WTC11 (cell line): ENCODE results near the gene UPK3A. TPM values are rescaled to one million over a fixed set of nuclear protein-coding genes. Genes with fewer than 3 reads are reported as not detected.

ENCODE experiments used
- ATAC-seq: fragments of 200-7000 bp; cut with Tn5 transposase; 2 replicates; pipeline ENCODE4 v1.10.0; 2021; ENCODE audit warnings: mild to moderate bottlenecking, moderate library complexity
- CTCF ChIA-PET: fragments of 300-600 bp; sonication (Branson Sonifier 250); formaldehyde crosslinking; loops from one replicate; lab custom pipeline; 2021; ENCODE audit warnings: antibody characterized with exemption; lab: Charles Lee
- POLR2A ChIA-PET: fragments of 350-600 bp; sonication (Branson Sonifier 250); formaldehyde crosslinking; loops from one replicate; lab custom pipeline; 2021; ENCODE audit warnings: antibody characterized with exemption; lab: Charles Lee
- DNase-seq: peaks from one replicate; pipeline ENCODE4 v3.0.0; 2021; ENCODE audit warnings: low spot score
- H3K27ac Mint-ChIP-seq: 2 replicates; pipeline ENCODE4 v1.8.0; 2021; ENCODE audit warnings: mixed read lengths
- H3K27me3 Mint-ChIP-seq: 2 replicates; pipeline ENCODE4 v1.8.0; 2021; ENCODE audit warnings: low read depth, mild to moderate bottlenecking, moderate library complexity, mixed read lengths
- H3K36me3 Mint-ChIP-seq: 2 replicates; pipeline ENCODE4 v1.8.0; 2021; ENCODE audit warnings: mixed read lengths
- H3K4me1 Mint-ChIP-seq: 2 replicates; pipeline ENCODE4 v1.8.0; 2022; ENCODE audit warnings: mixed read lengths
- H3K4me3 Mint-ChIP-seq: 2 replicates; pipeline ENCODE4 v1.8.0; 2021; ENCODE audit warnings: mild to moderate bottlenecking, moderate library complexity, mixed read lengths
- H3K9me3 Mint-ChIP-seq: 2 replicates; pipeline ENCODE4 v1.8.0; 2021; ENCODE audit warnings: mixed read lengths
- ATF1 ChIP-seq: sonication (generic); formaldehyde crosslinking; IDR thresholded peaks from 2 replicates; pipeline ENCODE4 v1.8.1; 2023; ENCODE audit warnings: mild to moderate bottlenecking, moderate library complexity, missing genetic modification reagents
- ATF2 ChIP-seq: sonication (generic); formaldehyde crosslinking; IDR thresholded peaks from 2 replicates; pipeline ENCODE4 v1.8.1; 2022; ENCODE audit warnings: low read depth, missing genetic modification reagents, borderline replicate concordance
- CBFB ChIP-seq: sonication (generic); formaldehyde crosslinking; IDR thresholded peaks from 2 replicates; pipeline ENCODE4 v1.8.1; 2022; ENCODE audit warnings: mild to moderate bottlenecking, low read depth, missing genetic modification reagents
- ELF4 ChIP-seq: sonication (generic); formaldehyde crosslinking; IDR thresholded peaks from 2 replicates; pipeline ENCODE4 v1.8.1; 2022; ENCODE audit warnings: low read depth, mild to moderate bottlenecking, moderate library complexity, missing genetic modification reagents
- ETV6 ChIP-seq: sonication (generic); formaldehyde crosslinking; IDR thresholded peaks from 2 replicates; pipeline ENCODE4 v1.8.1; 2022; ENCODE audit warnings: mild to moderate bottlenecking, missing genetic modification reagents
- FOXK1 ChIP-seq: sonication (generic); formaldehyde crosslinking; IDR thresholded peaks from 2 replicates; pipeline ENCODE4 v1.8.0; 2022; ENCODE audit warnings: mild to moderate bottlenecking, moderate library complexity, missing genetic modification reagents
- GRHL2 ChIP-seq: fragments of 250-450 bp; sonication (Bioruptor Pico); IDR thresholded peaks from 2 replicates; pipeline ENCODE4 v1.8.0; 2022; ENCODE audit warnings: mild to moderate bottlenecking, moderate library complexity; ENCODE audit not compliant: insufficient replicate concordance, severe bottlenecking
- HMGA2 ChIP-seq: fragments of 250-450 bp; sonication (Bioruptor Pico); IDR thresholded peaks from 2 replicates; pipeline ENCODE4 v1.4.0; 2021; ENCODE audit warnings: mild to moderate bottlenecking, moderate library complexity
- IRF2 ChIP-seq: sonication (generic); formaldehyde crosslinking; IDR thresholded peaks from 2 replicates; pipeline ENCODE4 v1.8.0; 2022; ENCODE audit warnings: low read depth, missing genetic modification reagents, borderline replicate concordance
- JUN ChIP-seq: sonication (generic); formaldehyde crosslinking; IDR thresholded peaks from 2 replicates; pipeline ENCODE4 v1.8.0; 2023; ENCODE audit warnings: mild to moderate bottlenecking, missing genetic modification reagents
- NR3C1 ChIP-seq: sonication (generic); formaldehyde crosslinking; conservative IDR thresholded peaks from 2 replicates; pipeline ENCODE4 v1.8.1; 2023; ENCODE audit warnings: low read depth, mild to moderate bottlenecking, missing genetic modification reagents
- OVOL2 ChIP-seq: fragments of 250-450 bp; sonication (Bioruptor Pico); IDR thresholded peaks from 2 replicates; pipeline ENCODE4 v1.9.0; 2021; ENCODE audit warnings: mild to moderate bottlenecking, borderline replicate concordance
- RELA ChIP-seq: sonication (generic); formaldehyde crosslinking; IDR thresholded peaks from 2 replicates; pipeline ENCODE4 v1.8.1; 2022; ENCODE audit warnings: missing genetic modification reagents, mild to moderate bottlenecking, borderline replicate concordance
- RORB ChIP-seq: fragments of 250-450 bp; sonication (Bioruptor Pico); IDR thresholded peaks from 2 replicates; pipeline ENCODE4 v1.9.0; 2021; ENCODE audit warnings: mild to moderate bottlenecking
- SP1 ChIP-seq: sonication (generic); formaldehyde crosslinking; conservative IDR thresholded peaks from 2 replicates; pipeline ENCODE4 v1.8.1; 2022; ENCODE audit warnings: missing genetic modification reagents
- TEAD4 ChIP-seq: sonication (generic); formaldehyde crosslinking; IDR thresholded peaks from 2 replicates; pipeline ENCODE4 v1.8.0; 2022; ENCODE audit warnings: mild to moderate bottlenecking, missing genetic modification reagents
- TP53 ChIP-seq: sonication (generic); formaldehyde crosslinking; IDR thresholded peaks from 2 replicates; pipeline ENCODE4 v1.8.1; 2023; ENCODE audit warnings: mild to moderate bottlenecking, missing genetic modification reagents
- USF2 ChIP-seq: sonication (generic); formaldehyde crosslinking; IDR thresholded peaks from 2 replicates; pipeline ENCODE4 v1.8.1; 2023; ENCODE audit warnings: mild to moderate bottlenecking, missing genetic modification reagents, moderate library complexity
- ZBTB43 ChIP-seq: sonication (generic); formaldehyde crosslinking; IDR thresholded peaks from 2 replicates; pipeline ENCODE4 v1.8.1; 2023; ENCODE audit warnings: mild to moderate bottlenecking, missing genetic modification reagents
- ZMAT4 ChIP-seq: fragments of 250-450 bp; sonication (Bioruptor Pico); IDR thresholded peaks from 2 replicates; pipeline ENCODE4 v1.9.0; 2021; ENCODE audit warnings: mild to moderate bottlenecking
- ZNF232 ChIP-seq: sonication (generic); formaldehyde crosslinking; IDR thresholded peaks from 2 replicates; pipeline ENCODE4 v1.8.0; 2022; ENCODE audit warnings: mild to moderate bottlenecking, missing genetic modification reagents
- ZNF317 ChIP-seq: sonication (generic); formaldehyde crosslinking; IDR thresholded peaks from 2 replicates; pipeline ENCODE4 v1.8.1; 2023; ENCODE audit warnings: low read depth, mild to moderate bottlenecking, moderate library complexity, missing genetic modification reagents, borderline replicate concordance
- ZSCAN18 ChIP-seq: fragments of 250-450 bp; sonication (Bioruptor Pico); IDR thresholded peaks from 2 replicates; pipeline ENCODE4 v2.1.2; 2022; ENCODE audit warnings: mild to moderate bottlenecking, moderate library complexity
- total RNA-seq: library from RNA; stranded (reverse); gene quantifications from 3 replicates; pipeline ENCODE4 v1.2.3, GENCODE V29; 2021
- TF ChIP-seq, protein P1 (sequence below): sonication (generic); formaldehyde crosslinking; IDR thresholded peaks from 2 replicates; pipeline ENCODE4 v1.8.1; 2023; ENCODE audit warnings: mild to moderate bottlenecking, moderate library complexity, missing genetic modification reagents
- TF ChIP-seq, protein P2 (sequence below): fragments of 250-450 bp; sonication (Bioruptor Pico); conservative IDR thresholded peaks from 2 replicates; pipeline ENCODE4 v1.9.0; 2021; ENCODE audit warnings: mild to moderate bottlenecking

UPK3A gene
- total RNA-seq, 1 experiment from 2014 or later, result 0.37 TPM

DNA sequence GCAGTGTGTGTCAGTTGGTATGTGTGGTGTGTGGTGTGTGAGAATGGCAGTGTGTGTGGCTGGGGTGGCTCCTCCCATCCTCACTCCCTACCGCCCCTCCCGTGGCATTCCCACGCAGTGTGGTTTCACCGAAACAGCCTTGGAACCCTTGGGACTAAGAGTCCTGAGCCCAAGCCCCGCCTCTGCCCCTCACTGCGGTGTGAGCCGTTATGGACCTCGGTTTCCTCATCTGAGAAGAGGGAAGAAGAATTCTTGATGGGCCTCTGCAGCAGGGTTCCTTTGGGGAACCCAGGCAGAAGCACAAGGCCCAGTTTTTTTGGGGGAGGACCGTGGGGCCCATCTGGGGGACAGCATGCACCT, 7.2 kb downstream of the UPK3A start:
- no peaks in the 10 kb centered on the region for H3K36me3 Mint-ChIP-seq
- H3K27ac Mint-ChIP-seq, result no peak overlapping the region
- TF ChIP-seq ELF4 (CRISPR knock-in tag) (no peak), ZMAT4 (CRISPR knock-in tag) (no peak), ZSCAN18 (CRISPR knock-in tag) (no peak), USF2 (CRISPR knock-in tag) (no peak), CBFB (CRISPR knock-in tag) (no peak), TP53 (no peak), NR3C1 (CRISPR knock-in tag) (no peak), OVOL2 (CRISPR knock-in tag) (no peak), IRF2 (CRISPR knock-in tag) (no peak), SP1 (CRISPR knock-in tag) (no peak), ZNF317 (CRISPR knock-in tag) (no peak)
- H3K4me1 Mint-ChIP-seq, result no peaks in the 10 kb centered on the region
- DNase-seq (no peak), ATAC-seq (no peak)
- peaks cover 2% of the 10 kb centered on the region; the same call in 1 of the 2 replicates for H3K27me3 Mint-ChIP-seq
- ChIA-PET CTCF (no interaction called here), POLR2A (no interaction called here)
- no peak overlapping the region for H3K4me3 Mint-ChIP-seq
- H3K9me3 Mint-ChIP-seq, result no peaks in the 10 kb centered on the region

- Mint-ChIP-seq H3K9me3 (no peaks in the 10 kb centered on the region), H3K27ac (no peak overlapping the region), H3K4me3 (no peak overlapping the region), H3K4me1 (no peaks in the 10 kb centered on the region), H3K36me3 (no peaks in the 10 kb centered on the region), H3K27me3 (no peaks in the 10 kb centered on the region; the same call in 1 of the 2 replicates)
- no peak for DNase-seq
- TF ChIP-seq RELA (CRISPR knock-in tag) (no peak), ZNF232 (CRISPR knock-in tag) (no peak), HMGA2 (CRISPR knock-in tag) (no peak), RORB (no peak), CBFB (CRISPR knock-in tag) (no peak), ETV6 (CRISPR knock-in tag) (no peak), TEAD4 (no peak), JUN (no peak)
- TF ChIP-seq, protein P1, sequence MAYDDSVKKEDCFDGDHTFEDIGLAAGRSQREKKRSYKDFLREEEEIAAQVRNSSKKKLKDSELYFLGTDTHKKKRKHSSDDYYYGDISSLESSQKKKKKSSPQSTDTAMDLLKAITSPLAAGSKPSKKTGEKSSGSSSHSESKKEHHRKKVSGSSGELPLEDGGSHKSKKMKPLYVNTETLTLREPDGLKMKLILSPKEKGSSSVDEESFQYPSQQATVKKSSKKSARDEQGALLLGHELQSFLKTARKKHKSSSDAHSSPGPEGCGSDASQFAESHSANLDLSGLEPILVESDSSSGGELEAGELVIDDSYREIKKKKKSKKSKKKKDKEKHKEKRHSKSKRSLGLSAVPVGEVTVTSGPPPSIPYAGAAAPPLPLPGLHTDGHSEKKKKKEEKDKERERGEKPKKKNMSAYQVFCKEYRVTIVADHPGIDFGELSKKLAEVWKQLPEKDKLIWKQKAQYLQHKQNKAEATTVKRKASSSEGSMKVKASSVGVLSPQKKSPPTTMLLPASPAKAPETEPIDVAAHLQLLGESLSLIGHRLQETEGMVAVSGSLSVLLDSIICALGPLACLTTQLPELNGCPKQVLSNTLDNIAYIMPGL, result no peak
- ChIA-PET CTCF (no interaction called here), POLR2A (no interaction called here)
- no peak for ATAC-seq
Observed at GRCh38 chr22:45292731-45293442, 8.1 kb downstream of the UPK3A start.

- ChIA-PET CTCF (no interaction called here), POLR2A (no interaction called here)
- Mint-ChIP-seq H3K27me3 (no peaks in the 10 kb centered on the region; the same call in 1 of the 2 replicates), H3K9me3 (no peaks in the 10 kb centered on the region), H3K4me3 (no peak overlapping the region), H3K27ac (no peak overlapping the region), H3K4me1 (peaks cover 9% of the 10 kb centered on the region), H3K36me3 (no peaks in the 10 kb centered on the region)
- DNase-seq (no peak), ATAC-seq (no peak)
- TF ChIP-seq FOXK1 (CRISPR knock-in tag), result no peak
- no peak for TF ChIP-seq GRHL2
- no peak for TF ChIP-seq ATF1 (CRISPR knock-in tag)
- no peak for TF ChIP-seq ATF2 (CRISPR knock-in tag)
- TF ChIP-seq, protein P2, sequence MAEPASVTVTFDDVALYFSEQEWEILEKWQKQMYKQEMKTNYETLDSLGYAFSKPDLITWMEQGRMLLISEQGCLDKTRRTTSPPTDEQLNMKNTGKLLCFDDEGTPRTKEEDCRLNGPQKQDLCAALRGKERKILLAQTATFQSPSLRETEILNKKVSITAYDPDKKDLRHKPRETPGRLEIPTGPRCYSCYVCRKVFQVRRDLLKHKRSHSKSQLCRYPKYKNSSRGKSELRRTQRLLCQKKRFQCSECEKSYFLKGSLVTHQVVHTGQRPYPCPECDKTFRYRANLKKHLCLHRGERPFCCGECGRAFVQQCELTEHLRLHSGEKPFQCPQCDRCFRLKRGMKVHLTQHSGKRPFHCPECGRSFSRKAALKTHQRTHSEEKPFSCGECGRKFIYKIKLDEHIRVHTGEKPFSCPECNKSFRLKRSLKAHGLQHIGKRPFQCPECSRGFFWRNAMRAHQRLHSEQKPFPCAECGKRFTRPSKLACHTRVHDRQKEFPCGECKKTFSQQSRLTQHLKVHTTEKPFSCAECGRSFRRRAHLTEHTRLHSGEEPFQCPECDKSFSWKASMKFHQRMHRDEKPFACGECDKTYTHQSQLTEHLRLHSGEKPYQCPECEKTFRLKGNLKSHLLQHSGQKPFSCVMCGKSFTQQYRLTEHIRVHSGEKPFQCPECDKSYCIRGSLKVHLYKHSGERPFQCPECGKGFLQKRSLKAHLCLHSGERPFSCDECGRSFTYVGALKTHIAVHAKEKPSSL (CRISPR knock-in tag), result no peak
- no peak for TF ChIP-seq ZBTB43
Observed at GRCh38 chr22:45294030-45294429, 9.3 kb downstream of the UPK3A start.
